HepG2 (cell line): Measurements from ENCODE around the gene SOCS1. TPM values are rescaled to one million over a fixed set of nuclear protein-coding genes. Genes with fewer than 3 reads are reported as not detected.

Experiments used
- ADNP ChIP-seq: sonication (generic); formaldehyde crosslinking; IDR thresholded peaks from 2 replicates; pipeline ENCODE4 v1.4.0; 2020; ENCODE audit warnings: missing genetic modification reagents
- ARID5B ChIP-seq: IDR thresholded peaks from 2 replicates; pipeline ENCODE4 v1.4.0; 2020; ENCODE audit warnings: mild to moderate bottlenecking, missing genetic modification reagents
- CHD4 ChIP-seq: fragments of 200-600 bp; sonication (generic); IDR thresholded peaks from 2 replicates; pipeline ENCODE4 v1.7.0; 2017; ENCODE audit warnings: mild to moderate bottlenecking, low read length, borderline replicate concordance
- GMEB2 ChIP-seq: IDR thresholded peaks from 2 replicates; pipeline ENCODE4 v1.6.1; 2016; ENCODE audit warnings: missing biosample characterization, missing genetic modification reagents, low read depth
- GRHL1 ChIP-seq: sonication (generic); formaldehyde crosslinking; conservative IDR thresholded peaks from 2 replicates; pipeline ENCODE4 v1.8.0; 2022; ENCODE audit warnings: missing genetic modification reagents
- HDAC6 ChIP-seq: fragments of 200-600 bp; sonication (generic); IDR thresholded peaks from 2 replicates; pipeline ENCODE4 v1.7.0; 2017; ENCODE audit warnings: mild to moderate bottlenecking, antibody characterized with exemption, low read length, low read depth
- JUND ChIP-seq: sonication (generic); formaldehyde crosslinking; IDR thresholded peaks from 2 replicates; pipeline ENCODE4 v1.8.0; 2022; ENCODE audit warnings: mild to moderate bottlenecking, missing genetic modification reagents
- KMT2B ChIP-seq: IDR thresholded peaks from 2 replicates; pipeline ENCODE4 v1.6.1; 2016; ENCODE audit warnings: missing genetic modification reagents, missing compliant biosample characterization
- POGZ ChIP-seq: sonication (generic); formaldehyde crosslinking; IDR thresholded peaks from 2 replicates; pipeline ENCODE4 v1.4.0; 2020; ENCODE audit warnings: mild to moderate bottlenecking, missing genetic modification reagents
- PRDM10 ChIP-seq: sonication (generic); formaldehyde crosslinking; IDR thresholded peaks from 2 replicates; pipeline ENCODE4 v1.4.0; 2020; ENCODE audit warnings: low read depth, missing genetic modification reagents
- SMARCE1 ChIP-seq: fragments of 450-650 bp; IDR thresholded peaks from 2 replicates; pipeline ENCODE4 v1.6.1; 2017; ENCODE audit warnings: borderline replicate concordance
- TMF1 ChIP-seq: sonication (generic); formaldehyde crosslinking; IDR thresholded peaks from 2 replicates; pipeline ENCODE4 v1.8.1; 2022; ENCODE audit warnings: low read depth, missing genetic modification reagents
- ZBTB14 ChIP-seq: sonication (generic); formaldehyde crosslinking; IDR thresholded peaks from 2 replicates; pipeline ENCODE4 v1.4.0; 2020; ENCODE audit warnings: missing genetic modification reagents
- ZFY ChIP-seq: sonication (generic); formaldehyde crosslinking; IDR thresholded peaks from 2 replicates; pipeline ENCODE4 v1.4.0; 2020; ENCODE audit warnings: missing genetic modification reagents
- ZNF30 ChIP-seq: sonication (generic); formaldehyde crosslinking; IDR thresholded peaks from 2 replicates; pipeline ENCODE4 v1.5.0; 2020; ENCODE audit warnings: mild to moderate bottlenecking, missing genetic modification reagents
- polyA plus RNA-seq, 8 experiments: library from polyadenylated mRNA; depleted of rRNA in 3 of 8; stranded (reverse) in 7 of 8; unstranded in 1 of 8; fragments of >200 nt; fragmentation: Illumina TruSeq in 4 of 8; extraction: Trizol in 4 of 8; gene quantifications; 2 replicates each; pipeline versions ENCODE4 v1.2.1 to v1.2.3, GENCODE V29; 2011 to 2016; ENCODE audit warnings: low read depth in 4 of 8, missing spikeins in 1 of 8, mixed read lengths in 1 of 8; ENCODE audit not compliant: insufficient read depth in 1 of 8
- total RNA-seq, 5 experiments: library from RNA; depleted of rRNA; stranded (reverse); fragments of >200 nt; fragmentation: Illumina TruSeq; extraction: Trizol; gene quantifications; 2 replicates each; pipeline ENCODE4 v1.2.3, GENCODE V29; 2016; ENCODE audit warnings: low read depth in 1 of 5

The SOCS1 gene
- total and polyA plus RNA-seq, 2 of the 13 experiments (the other 11 are each of a cell fraction or from before 2014, with no cell fraction given): 5.3 to 6.3 TPM

- no peak for TF ChIP-seq PRDM10
- TF ChIP-seq KMT2B (CRISPR knock-in tag): peak; percentile 10; the same call in 1 of the 2 replicates
- TF ChIP-seq TMF1 (CRISPR knock-in tag): no peak
- no peak; the same call in 1 of the 2 replicates for TF ChIP-seq JUND (CRISPR knock-in tag)
- peak; percentile 97 for TF ChIP-seq CHD4
- TF ChIP-seq ZNF30: no peak
- TF ChIP-seq ARID5B (CRISPR knock-in tag): no peak; the same call in 1 of the 2 replicates
- no peak for TF ChIP-seq SMARCE1
- TF ChIP-seq POGZ (CRISPR knock-in tag): no peak
- peak; percentile 75; the same call in 1 of the 2 replicates for TF ChIP-seq ADNP
- no peak for TF ChIP-seq GMEB2 (CRISPR knock-in tag)
- TF ChIP-seq GRHL1 (CRISPR knock-in tag): no peak
- no peak for TF ChIP-seq ZBTB14 (CRISPR knock-in tag)
- no peak for TF ChIP-seq ZFY
- no peak for TF ChIP-seq HDAC6
Measured at GRCh38 chr16:11259655-11260595, 3.9 kb upstream of the SOCS1 start (continued).
